WTC11 (cell line): ENCODE results near the gene COX6B1. TPM values are rescaled to one million over a fixed set of nuclear protein-coding genes. Genes with fewer than 3 reads are reported as not detected.

Experiments
- ATAC-seq: fragments of 200-7000 bp; cut with Tn5 transposase; 2 replicates; pipeline ENCODE4 v1.10.0; 2021; ENCODE audit warnings: mild to moderate bottlenecking, moderate library complexity
- CTCF ChIA-PET: fragments of 300-600 bp; sonication (Branson Sonifier 250); formaldehyde crosslinking; loops from one replicate; lab custom pipeline; 2021; ENCODE audit warnings: antibody characterized with exemption; lab: Charles Lee
- POLR2A ChIA-PET: fragments of 350-600 bp; sonication (Branson Sonifier 250); formaldehyde crosslinking; loops from one replicate; lab custom pipeline; 2021; ENCODE audit warnings: antibody characterized with exemption; lab: Charles Lee
- DNase-seq: peaks from one replicate; pipeline ENCODE4 v3.0.0; 2021; ENCODE audit warnings: low spot score
- H3K27ac Mint-ChIP-seq: 2 replicates; pipeline ENCODE4 v1.8.0; 2021; ENCODE audit warnings: mixed read lengths
- H3K27me3 Mint-ChIP-seq: 2 replicates; pipeline ENCODE4 v1.8.0; 2021; ENCODE audit warnings: low read depth, mild to moderate bottlenecking, moderate library complexity, mixed read lengths
- H3K36me3 Mint-ChIP-seq: 2 replicates; pipeline ENCODE4 v1.8.0; 2021; ENCODE audit warnings: mixed read lengths
- H3K4me1 Mint-ChIP-seq: 2 replicates; pipeline ENCODE4 v1.8.0; 2022; ENCODE audit warnings: mixed read lengths
- H3K4me3 Mint-ChIP-seq: 2 replicates; pipeline ENCODE4 v1.8.0; 2021; ENCODE audit warnings: mild to moderate bottlenecking, moderate library complexity, mixed read lengths
- H3K9me3 Mint-ChIP-seq: 2 replicates; pipeline ENCODE4 v1.8.0; 2021; ENCODE audit warnings: mixed read lengths
- CREB1 ChIP-seq: sonication (generic); formaldehyde crosslinking; IDR thresholded peaks from 2 replicates; pipeline ENCODE4 v1.8.0; 2023; ENCODE audit warnings: mild to moderate bottlenecking, missing genetic modification reagents
- MXD4 ChIP-seq: fragments of 250-450 bp; sonication (Bioruptor Pico); IDR thresholded peaks from 2 replicates; pipeline ENCODE4 v1.8.0; 2021; ENCODE audit warnings: mild to moderate bottlenecking, moderate library complexity, borderline replicate concordance
- NR1H2 ChIP-seq: sonication (generic); formaldehyde crosslinking; IDR thresholded peaks from 2 replicates; pipeline ENCODE4 v1.9.0; 2021; ENCODE audit warnings: mild to moderate bottlenecking, moderate library complexity, missing genetic modification reagents
- NR3C1 ChIP-seq: sonication (generic); formaldehyde crosslinking; conservative IDR thresholded peaks from 2 replicates; pipeline ENCODE4 v1.8.1; 2023; ENCODE audit warnings: low read depth, mild to moderate bottlenecking, missing genetic modification reagents
- TP53 ChIP-seq: sonication (generic); formaldehyde crosslinking; IDR thresholded peaks from 2 replicates; pipeline ENCODE4 v1.8.1; 2023; ENCODE audit warnings: mild to moderate bottlenecking, missing genetic modification reagents
- ZBTB21 ChIP-seq: sonication (generic); formaldehyde crosslinking; IDR thresholded peaks from 2 replicates; pipeline ENCODE4 v1.8.1; 2023; ENCODE audit warnings: mild to moderate bottlenecking, missing genetic modification reagents, borderline replicate concordance
- ZNF121 ChIP-seq: sonication (generic); formaldehyde crosslinking; IDR thresholded peaks from 2 replicates; pipeline ENCODE4 v1.8.0; 2023; ENCODE audit warnings: missing genetic modification reagents
- ZNF317 ChIP-seq: sonication (generic); formaldehyde crosslinking; IDR thresholded peaks from 2 replicates; pipeline ENCODE4 v1.8.1; 2023; ENCODE audit warnings: low read depth, mild to moderate bottlenecking, moderate library complexity, missing genetic modification reagents, borderline replicate concordance
- total RNA-seq: library from RNA; stranded (reverse); gene quantifications from 3 replicates; pipeline ENCODE4 v1.2.3, GENCODE V29; 2021
- TF ChIP-seq, protein P1 (sequence below): fragments of 250-450 bp; sonication (Bioruptor Pico); conservative IDR thresholded peaks from 2 replicates; pipeline ENCODE4 v1.9.0; 2021; ENCODE audit warnings: mild to moderate bottlenecking
- TF ChIP-seq, protein P2 (sequence below): sonication (generic); formaldehyde crosslinking; IDR thresholded peaks from 2 replicates; pipeline ENCODE4 v1.8.0; 2023; ENCODE audit warnings: missing genetic modification reagents, mild to moderate bottlenecking, borderline replicate concordance
- TF ChIP-seq, protein P3 (sequence below): fragments of 250-450 bp; sonication (Bioruptor Pico); IDR thresholded peaks from 2 replicates; pipeline ENCODE4 v1.9.0; 2021; ENCODE audit warnings: mild to moderate bottlenecking
- TF ChIP-seq, protein P4 (sequence below): sonication (generic); formaldehyde crosslinking; IDR thresholded peaks from 2 replicates; pipeline ENCODE4 v1.8.1; 2022; ENCODE audit warnings: low read depth, mild to moderate bottlenecking, moderate library complexity, missing genetic modification reagents, borderline replicate concordance
- TF ChIP-seq, protein P5 (sequence below): sonication (generic); formaldehyde crosslinking; IDR thresholded peaks from 2 replicates; pipeline ENCODE4 v1.8.1; 2023; ENCODE audit warnings: mild to moderate bottlenecking, moderate library complexity, missing genetic modification reagents
- TF ChIP-seq, protein P6 (sequence below): sonication (generic); formaldehyde crosslinking; IDR thresholded peaks from 2 replicates; pipeline ENCODE4 v1.8.1; 2022; ENCODE audit warnings: missing genetic modification reagents, borderline replicate concordance

COX6B1 gene
- total RNA-seq, 1 experiment from 2014 or later: 536 TPM

DNA sequence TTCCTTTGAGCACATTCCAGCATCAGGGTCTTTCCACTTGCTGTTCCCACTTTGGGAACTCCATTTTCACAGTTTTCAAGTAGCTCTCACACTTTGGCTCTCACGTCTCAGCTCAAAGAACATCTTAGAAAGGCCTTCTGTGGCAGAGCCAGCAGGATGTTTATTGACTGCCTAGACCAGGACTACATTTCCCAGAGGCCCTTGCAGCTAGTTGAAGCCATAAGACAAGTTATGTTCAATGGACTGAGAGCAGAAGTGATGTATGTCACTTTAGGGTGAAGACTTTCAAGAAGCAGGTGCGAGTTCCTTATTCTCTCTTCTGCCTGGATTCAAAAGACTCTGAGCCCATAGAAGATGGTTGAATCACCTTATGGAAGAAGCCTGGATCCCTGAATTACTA lies 39.9 kb upstream of the COX6B1 start (continued):
- TF ChIP-seq, protein P1, sequence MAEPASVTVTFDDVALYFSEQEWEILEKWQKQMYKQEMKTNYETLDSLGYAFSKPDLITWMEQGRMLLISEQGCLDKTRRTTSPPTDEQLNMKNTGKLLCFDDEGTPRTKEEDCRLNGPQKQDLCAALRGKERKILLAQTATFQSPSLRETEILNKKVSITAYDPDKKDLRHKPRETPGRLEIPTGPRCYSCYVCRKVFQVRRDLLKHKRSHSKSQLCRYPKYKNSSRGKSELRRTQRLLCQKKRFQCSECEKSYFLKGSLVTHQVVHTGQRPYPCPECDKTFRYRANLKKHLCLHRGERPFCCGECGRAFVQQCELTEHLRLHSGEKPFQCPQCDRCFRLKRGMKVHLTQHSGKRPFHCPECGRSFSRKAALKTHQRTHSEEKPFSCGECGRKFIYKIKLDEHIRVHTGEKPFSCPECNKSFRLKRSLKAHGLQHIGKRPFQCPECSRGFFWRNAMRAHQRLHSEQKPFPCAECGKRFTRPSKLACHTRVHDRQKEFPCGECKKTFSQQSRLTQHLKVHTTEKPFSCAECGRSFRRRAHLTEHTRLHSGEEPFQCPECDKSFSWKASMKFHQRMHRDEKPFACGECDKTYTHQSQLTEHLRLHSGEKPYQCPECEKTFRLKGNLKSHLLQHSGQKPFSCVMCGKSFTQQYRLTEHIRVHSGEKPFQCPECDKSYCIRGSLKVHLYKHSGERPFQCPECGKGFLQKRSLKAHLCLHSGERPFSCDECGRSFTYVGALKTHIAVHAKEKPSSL: no peak
- no peak for TF ChIP-seq MXD4 (CRISPR knock-in tag)
- TF ChIP-seq NR3C1 (CRISPR knock-in tag): no peak
- TF ChIP-seq, protein P2, sequence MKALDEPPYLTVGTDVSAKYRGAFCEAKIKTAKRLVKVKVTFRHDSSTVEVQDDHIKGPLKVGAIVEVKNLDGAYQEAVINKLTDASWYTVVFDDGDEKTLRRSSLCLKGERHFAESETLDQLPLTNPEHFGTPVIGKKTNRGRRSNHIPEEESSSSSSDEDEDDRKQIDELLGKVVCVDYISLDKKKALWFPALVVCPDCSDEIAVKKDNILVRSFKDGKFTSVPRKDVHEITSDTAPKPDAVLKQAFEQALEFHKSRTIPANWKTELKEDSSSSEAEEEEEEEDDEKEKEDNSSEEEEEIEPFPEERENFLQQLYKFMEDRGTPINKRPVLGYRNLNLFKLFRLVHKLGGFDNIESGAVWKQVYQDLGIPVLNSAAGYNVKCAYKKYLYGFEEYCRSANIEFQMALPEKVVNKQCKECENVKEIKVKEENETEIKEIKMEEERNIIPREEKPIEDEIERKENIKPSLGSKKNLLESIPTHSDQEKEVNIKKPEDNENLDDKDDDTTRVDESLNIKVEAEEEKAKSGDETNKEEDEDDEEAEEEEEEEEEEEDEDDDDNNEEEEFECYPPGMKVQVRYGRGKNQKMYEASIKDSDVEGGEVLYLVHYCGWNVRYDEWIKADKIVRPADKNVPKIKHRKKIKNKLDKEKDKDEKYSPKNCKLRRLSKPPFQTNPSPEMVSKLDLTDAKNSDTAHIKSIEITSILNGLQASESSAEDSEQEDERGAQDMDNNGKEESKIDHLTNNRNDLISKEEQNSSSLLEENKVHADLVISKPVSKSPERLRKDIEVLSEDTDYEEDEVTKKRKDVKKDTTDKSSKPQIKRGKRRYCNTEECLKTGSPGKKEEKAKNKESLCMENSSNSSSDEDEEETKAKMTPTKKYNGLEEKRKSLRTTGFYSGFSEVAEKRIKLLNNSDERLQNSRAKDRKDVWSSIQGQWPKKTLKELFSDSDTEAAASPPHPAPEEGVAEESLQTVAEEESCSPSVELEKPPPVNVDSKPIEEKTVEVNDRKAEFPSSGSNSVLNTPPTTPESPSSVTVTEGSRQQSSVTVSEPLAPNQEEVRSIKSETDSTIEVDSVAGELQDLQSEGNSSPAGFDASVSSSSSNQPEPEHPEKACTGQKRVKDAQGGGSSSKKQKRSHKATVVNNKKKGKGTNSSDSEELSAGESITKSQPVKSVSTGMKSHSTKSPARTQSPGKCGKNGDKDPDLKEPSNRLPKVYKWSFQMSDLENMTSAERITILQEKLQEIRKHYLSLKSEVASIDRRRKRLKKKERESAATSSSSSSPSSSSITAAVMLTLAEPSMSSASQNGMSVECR (CRISPR knock-in tag): no peak

DNA sequence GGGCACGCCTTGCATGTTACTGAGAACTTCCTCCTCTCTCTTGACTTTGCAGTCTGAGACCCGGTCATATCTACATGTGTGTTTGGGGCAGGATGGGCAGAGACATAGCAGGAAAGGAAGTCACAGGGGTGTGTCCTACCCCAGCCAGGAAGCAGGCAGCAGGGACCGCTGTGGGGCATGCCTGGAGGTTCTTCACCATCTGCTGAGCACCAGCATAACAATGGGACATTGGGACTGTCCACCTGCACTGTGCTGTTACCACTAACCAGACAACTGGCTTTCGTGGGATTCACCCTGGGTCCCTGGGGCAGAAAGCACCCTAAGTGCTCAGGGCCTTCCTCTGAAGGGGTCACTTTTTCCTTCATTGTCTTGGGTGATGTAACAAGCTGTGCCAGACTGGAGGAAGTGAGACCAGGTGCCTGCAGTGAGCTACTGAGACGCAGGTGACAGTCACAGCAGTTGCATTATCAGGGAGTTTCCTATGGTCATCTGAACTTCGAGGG lies 38.2 kb upstream of the COX6B1 start:
- Mint-ChIP-seq H3K36me3 (peaks cover 15% of the 10 kb centered on the region), H3K27me3 (peaks cover 40% of the 10 kb centered on the region), H3K27ac (no peak overlapping the region), H3K4me3 (no peak overlapping the region), H3K9me3 (peaks cover 26% of the 10 kb centered on the region)
- DNase-seq (no peak), ATAC-seq (no peak)
- CTCF ChIA-PET: no interaction called here
- POLR2A ChIA-PET: no interaction called here
- TF ChIP-seq, protein P3, sequence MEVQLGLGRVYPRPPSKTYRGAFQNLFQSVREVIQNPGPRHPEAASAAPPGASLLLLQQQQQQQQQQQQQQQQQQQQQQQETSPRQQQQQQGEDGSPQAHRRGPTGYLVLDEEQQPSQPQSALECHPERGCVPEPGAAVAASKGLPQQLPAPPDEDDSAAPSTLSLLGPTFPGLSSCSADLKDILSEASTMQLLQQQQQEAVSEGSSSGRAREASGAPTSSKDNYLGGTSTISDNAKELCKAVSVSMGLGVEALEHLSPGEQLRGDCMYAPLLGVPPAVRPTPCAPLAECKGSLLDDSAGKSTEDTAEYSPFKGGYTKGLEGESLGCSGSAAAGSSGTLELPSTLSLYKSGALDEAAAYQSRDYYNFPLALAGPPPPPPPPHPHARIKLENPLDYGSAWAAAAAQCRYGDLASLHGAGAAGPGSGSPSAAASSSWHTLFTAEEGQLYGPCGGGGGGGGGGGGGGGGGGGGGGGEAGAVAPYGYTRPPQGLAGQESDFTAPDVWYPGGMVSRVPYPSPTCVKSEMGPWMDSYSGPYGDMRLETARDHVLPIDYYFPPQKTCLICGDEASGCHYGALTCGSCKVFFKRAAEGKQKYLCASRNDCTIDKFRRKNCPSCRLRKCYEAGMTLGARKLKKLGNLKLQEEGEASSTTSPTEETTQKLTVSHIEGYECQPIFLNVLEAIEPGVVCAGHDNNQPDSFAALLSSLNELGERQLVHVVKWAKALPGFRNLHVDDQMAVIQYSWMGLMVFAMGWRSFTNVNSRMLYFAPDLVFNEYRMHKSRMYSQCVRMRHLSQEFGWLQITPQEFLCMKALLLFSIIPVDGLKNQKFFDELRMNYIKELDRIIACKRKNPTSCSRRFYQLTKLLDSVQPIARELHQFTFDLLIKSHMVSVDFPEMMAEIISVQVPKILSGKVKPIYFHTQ: no peak
- TF ChIP-seq ZNF121 (no peak), CREB1 (no peak), ZNF317 (CRISPR knock-in tag) (no peak), TP53 (CRISPR knock-in tag) (no peak), NR1H2 (CRISPR knock-in tag) (no peak), ZBTB21 (CRISPR knock-in tag) (no peak)
- TF ChIP-seq, protein P4, sequence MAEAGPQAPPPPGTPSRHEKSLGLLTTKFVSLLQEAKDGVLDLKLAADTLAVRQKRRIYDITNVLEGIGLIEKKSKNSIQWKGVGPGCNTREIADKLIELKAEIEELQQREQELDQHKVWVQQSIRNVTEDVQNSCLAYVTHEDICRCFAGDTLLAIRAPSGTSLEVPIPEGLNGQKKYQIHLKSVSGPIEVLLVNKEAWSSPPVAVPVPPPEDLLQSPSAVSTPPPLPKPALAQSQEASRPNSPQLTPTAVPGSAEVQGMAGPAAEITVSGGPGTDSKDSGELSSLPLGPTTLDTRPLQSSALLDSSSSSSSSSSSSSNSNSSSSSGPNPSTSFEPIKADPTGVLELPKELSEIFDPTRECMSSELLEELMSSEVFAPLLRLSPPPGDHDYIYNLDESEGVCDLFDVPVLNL (CRISPR knock-in tag): no peak
- TF ChIP-seq, protein P5, sequence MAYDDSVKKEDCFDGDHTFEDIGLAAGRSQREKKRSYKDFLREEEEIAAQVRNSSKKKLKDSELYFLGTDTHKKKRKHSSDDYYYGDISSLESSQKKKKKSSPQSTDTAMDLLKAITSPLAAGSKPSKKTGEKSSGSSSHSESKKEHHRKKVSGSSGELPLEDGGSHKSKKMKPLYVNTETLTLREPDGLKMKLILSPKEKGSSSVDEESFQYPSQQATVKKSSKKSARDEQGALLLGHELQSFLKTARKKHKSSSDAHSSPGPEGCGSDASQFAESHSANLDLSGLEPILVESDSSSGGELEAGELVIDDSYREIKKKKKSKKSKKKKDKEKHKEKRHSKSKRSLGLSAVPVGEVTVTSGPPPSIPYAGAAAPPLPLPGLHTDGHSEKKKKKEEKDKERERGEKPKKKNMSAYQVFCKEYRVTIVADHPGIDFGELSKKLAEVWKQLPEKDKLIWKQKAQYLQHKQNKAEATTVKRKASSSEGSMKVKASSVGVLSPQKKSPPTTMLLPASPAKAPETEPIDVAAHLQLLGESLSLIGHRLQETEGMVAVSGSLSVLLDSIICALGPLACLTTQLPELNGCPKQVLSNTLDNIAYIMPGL (CRISPR knock-in tag): no peak
- TF ChIP-seq, protein P6, sequence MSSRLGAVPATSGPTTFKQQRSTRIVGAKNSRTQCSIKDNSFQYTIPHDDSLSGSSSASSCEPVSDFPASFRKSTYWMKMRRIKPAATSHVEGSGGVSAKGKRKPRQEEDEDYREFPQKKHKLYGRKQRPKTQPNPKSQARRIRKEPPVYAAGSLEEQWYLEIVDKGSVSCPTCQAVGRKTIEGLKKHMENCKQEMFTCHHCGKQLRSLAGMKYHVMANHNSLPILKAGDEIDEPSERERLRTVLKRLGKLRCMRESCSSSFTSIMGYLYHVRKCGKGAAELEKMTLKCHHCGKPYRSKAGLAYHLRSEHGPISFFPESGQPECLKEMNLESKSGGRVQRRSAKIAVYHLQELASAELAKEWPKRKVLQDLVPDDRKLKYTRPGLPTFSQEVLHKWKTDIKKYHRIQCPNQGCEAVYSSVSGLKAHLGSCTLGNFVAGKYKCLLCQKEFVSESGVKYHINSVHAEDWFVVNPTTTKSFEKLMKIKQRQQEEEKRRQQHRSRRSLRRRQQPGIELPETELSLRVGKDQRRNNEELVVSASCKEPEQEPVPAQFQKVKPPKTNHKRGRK (CRISPR knock-in tag): no peak
- TF ChIP-seq, all 79 proteins: peak for 0
- peaks cover under 1% of the 10 kb centered on the region; the same call in 1 of the 2 replicates for H3K4me1 Mint-ChIP-seq
